Fibroblast of pulmonary artery (primary cell): ENCODE data around the gene PLEKHA4.

Experiments
- DNase-seq: peaks from one replicate; pipeline ENCODE4 v3.0.0-alpha.2; 2010; ENCODE audit warnings: low read depth
- H3K4me3 ChIP-seq: replicated peaks from 2 replicates; pipeline ENCODE4 v1.5.1; 2011; ENCODE audit warnings: low read depth, mild to moderate bottlenecking, control low read depth, low read length, moderate library complexity
- CTCF ChIP-seq: IDR thresholded peaks from 2 replicates; pipeline ENCODE4 v1.5.1; 2011; ENCODE audit warnings: mild to moderate bottlenecking, control low read depth, low read length, inconsistent platforms; ENCODE audit errors: missing control alignments

PLEKHA4 gene

GRCh38 chr19:48804496-48804895 lies 63.9 kb downstream of the PLEKHA4 start:
- DNase-seq = no peak
- H3K4me3 ChIP-seq = no peak overlapping the region
- TF ChIP-seq CTCF = no peak

- no peak for TF ChIP-seq CTCF
- DNase-seq = no peak
- no peak overlapping the region for H3K4me3 ChIP-seq
These were observed 65.8 kb downstream of the PLEKHA4 start for GRCh38 chr19:48802623-48803022.

GRCh38 chr19:48799358-48800300 lies 68.8 kb downstream of the PLEKHA4 start:
- H3K4me3 ChIP-seq = no peak overlapping the region
- no peak for TF ChIP-seq CTCF
- DNase-seq = no peak

- TF ChIP-seq CTCF = no peak
- H3K4me3 ChIP-seq = no peak overlapping the region
- DNase-seq = no peak
These were observed 69.5 kb downstream of the PLEKHA4 start for GRCh38 chr19:48798937-48799336.

DNA sequence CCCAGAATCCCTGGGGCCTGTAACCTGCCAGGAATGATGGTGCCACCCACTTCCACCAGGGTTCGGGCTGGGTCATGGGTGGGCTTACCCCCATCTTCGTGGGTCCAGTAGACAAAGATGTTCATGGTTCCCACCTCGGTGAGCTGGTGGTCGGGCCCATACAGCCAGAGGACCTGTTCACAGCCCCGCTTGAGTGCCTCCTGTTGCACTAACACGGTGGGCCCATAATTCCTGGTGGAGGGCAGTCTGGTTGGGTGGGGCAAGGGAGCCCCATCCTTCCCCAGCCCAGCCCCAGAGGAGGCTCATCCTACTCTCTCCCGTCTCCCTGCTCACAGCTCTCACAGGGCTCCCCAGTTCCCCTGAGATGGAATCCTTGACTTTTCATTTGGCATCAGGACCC lies 71.3 kb downstream of the PLEKHA4 start:
- no peak overlapping the region for H3K4me3 ChIP-seq
- DNase-seq = no peak
- TF ChIP-seq CTCF = no peak

- DNase-seq = no peak
- H3K4me3 ChIP-seq = no peak overlapping the region
- TF ChIP-seq CTCF = no peak
These were observed 71.9 kb downstream of the PLEKHA4 start for GRCh38 chr19:48796298-48797083.
